H1 (cell line): Measurements from ENCODE around the gene KLHL8. TPM values are rescaled to one million over a fixed set of nuclear protein-coding genes. Genes with fewer than 3 reads are reported as not detected.

ENCODE experiments used
- RNF2 ChIP-seq: fragments of 200-900, 300-1000 bp; sonication (generic); IDR thresholded peaks from 2 replicates; pipeline ENCODE4 v1.7.1; 2016; ENCODE audit warnings: borderline replicate concordance, low read depth, mild to moderate bottlenecking, antibody characterized with exemption, low read length; ENCODE audit not compliant: poor library complexity, severe bottlenecking; ENCODE audit errors: missing control alignments
- polyA plus RNA-seq, 7 experiments: library from polyadenylated mRNA; depleted of rRNA in 3 of 7; stranded (reverse) in 5 of 7; unstranded in 2 of 7; fragments of >200 nt in 5 of 7; fragments of 200-250 nt in 2 of 7; gene quantifications; 1 replicate in 5 of 7; 2 replicates in 1 of 7; 4 replicates in 1 of 7; pipeline versions ENCODE4 v1.2.1 to v1.2.3, GENCODE V29; 2011 to 2013; ENCODE audit warnings: missing spikeins in 2 of 7, mixed read lengths in 2 of 7
- total RNA-seq: library from RNA; stranded (reverse); fragmentation: NEBNext Ultra II Directional; extraction: Animal tissue kit (Norgen Biotek cat#: 25700); gene quantifications from 2 replicates; pipeline ENCODE4 v1.2.1, GENCODE V29; 2021

KLHL8 gene
- total and polyA plus RNA-seq, 2 of the 8 experiments (the other 6 are each of a cell fraction or from before 2014, with no cell fraction given) = 0.94 to 8.1 TPM

GRCh38 chr4:87209182-87209581, 11.2 kb downstream of the KLHL8 start (continued):
- no peak for TF ChIP-seq RNF2
